Body of pancreas (tissue), 4 donors: ENCODE results near the gene SORCS2. TPM values are rescaled to one million over a fixed set of nuclear protein-coding genes. Genes with fewer than 3 reads are reported as not detected.

Source experiments
- ATAC-seq: fragments of 150-250 bp; one replicate; pipeline ENCODE4 v1.9.1; 2016
- DNase-seq, 4 donors: peaks; one replicate each; pipeline ENCODE4 v3.0.0-alpha.2; 2019
- H3K27ac ChIP-seq, 4 donors: fragments of 200-600 bp; sonication (generic); 1 replicate in 3 of 4; 2 replicates in 1 of 4; pipeline versions ENCODE4 v1.5.1 to v1.6.1; 2016 to 2019; ENCODE audit warnings: mild to moderate bottlenecking in 1 of 4, mixed read lengths in 1 of 4, moderate library complexity in 1 of 4
- H3K27me3 ChIP-seq, 2 donors: fragments of 200-600 bp; sonication (generic); one replicate each; pipeline ENCODE4 v1.6.0; 2016; ENCODE audit warnings: mild to moderate bottlenecking in 1 of 2
- H3K36me3 ChIP-seq, 2 donors: fragments of 200-600 bp; sonication (generic); replicated peaks in 1 of 2; 2 replicates each; pipeline ENCODE4 v1.5.1; 2016; ENCODE audit warnings: low read depth in 2 of 2; ENCODE audit not compliant: insufficient read depth in 1 of 2
- H3K4me1 ChIP-seq: fragments of 200-600 bp; sonication (generic); one replicate; pipeline ENCODE4 v1.6.0; 2016
- H3K4me3 ChIP-seq, 2 donors: fragments of 200-600 bp; sonication (generic); 1 replicate in 1 of 2; 2 replicates in 1 of 2; pipeline ENCODE4 v1.5.1; 2016 to 2019
- H3K9me3 ChIP-seq, 3 donors: fragments of 200-600 bp; sonication (generic); 1 replicate in 2 of 3; 2 replicates in 1 of 3; pipeline ENCODE4 v1.5.1; 2016
- CTCF ChIP-seq, 7 experiments: fragments of 450-650 bp in 4 of 7; fragments of 200-600 bp in 3 of 7; sonication (generic) in 3 of 7; IDR thresholded peaks; one replicate each; pipeline ENCODE4 v1.5.1; 2016 to 2019; ENCODE audit warnings: antibody characterized with exemption in 7 of 7
- POLR2A ChIP-seq, 3 donors: fragments of 450-650 bp; IDR thresholded peaks; one replicate each; pipeline ENCODE4 v1.6.1; 2016; ENCODE audit warnings: antibody characterized with exemption in 3 of 3, mild to moderate bottlenecking in 2 of 3
- WGBS, 2 donors: methylation state at CpG; one replicate each; pipeline ENCODE4 v1.1.5; 2017; 5-methylcytosine and 5-hydroxymethylcytosine counted together
- intact Hi-C: fragments of 100-400 bp; cut with DNase I; formaldehyde crosslinking; loops from one replicate; pipeline ENCODE4 v1.15.1; 2023
- total RNA-seq, 2 donors: library from RNA; depleted of rRNA; stranded (reverse); fragments of >200 nt; gene quantifications; one replicate each; pipeline ENCODE4 v1.1.0, GENCODE V29; 2016

The SORCS2 gene
- total RNA-seq, 2 donors from 2014 or later: 0.26 to 0.33 TPM

GRCh38 chr4:7512428-7512827 lies 320.1 kb downstream of the SORCS2 start:
- DNase-seq (no peak), ATAC-seq (no peak)
- no peaks in the 10 kb centered on the region for H3K9me3 ChIP-seq
- H3K4me3 ChIP-seq: no peak overlapping the region
- TF ChIP-seq POLR2A (IDR thresholded peaks at IDR 0.05) (no peak), CTCF (IDR thresholded peaks at IDR 0.05) (no peak)
- WGBS, 2 donors: 47 to 60% methylated on average over 5 of the region's 5 CpGs
- peaks cover 0 to 6% of the 10 kb centered on the region in 2 donors for H3K27me3 ChIP-seq
- no peak overlapping the region for H3K27ac ChIP-seq
- H3K4me1 ChIP-seq: no peaks in the 10 kb centered on the region
- no peaks in the 10 kb centered on the region for H3K36me3 ChIP-seq
- intact Hi-C loops: no loop called here

DNA sequence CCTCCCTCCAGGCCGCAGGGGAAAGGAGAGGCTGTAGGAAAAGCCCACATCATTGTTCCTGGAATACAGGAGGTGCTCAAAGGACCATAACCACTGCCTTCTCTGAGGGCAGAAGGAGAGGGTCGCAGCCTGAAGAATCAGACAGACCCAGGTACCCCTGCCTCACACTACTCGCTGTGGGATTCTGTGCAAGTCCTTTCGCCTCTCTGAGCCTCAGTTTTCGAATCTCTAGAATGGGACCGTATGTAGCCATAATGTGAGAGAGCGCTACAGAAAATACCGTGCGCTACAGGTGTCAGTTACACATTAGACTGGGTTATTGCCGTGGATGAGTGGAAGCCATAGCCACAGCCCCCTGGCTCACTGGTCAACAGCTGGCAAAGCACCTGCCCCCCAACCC lies 320.6 kb downstream of the SORCS2 start:
- TF ChIP-seq CTCF (IDR thresholded peaks at IDR 0.05) (no peak), POLR2A (IDR thresholded peaks at IDR 0.05) (no peak)
- no peak for ATAC-seq
- Histone ChIP-seq H3K36me3 (no peaks in the 10 kb centered on the region), H3K27ac (no peak overlapping the region), H3K4me1 (no peaks in the 10 kb centered on the region), H3K27me3 (peaks cover 0 to 6% of the 10 kb centered on the region in 2 donors), H3K9me3 (no peaks in the 10 kb centered on the region), H3K4me3 (no peak overlapping the region)
- WGBS, 2 donors: 68 to 78% methylated on average over 10 of the region's 10 CpGs
- intact Hi-C loops: no loop called here
- DNase-seq: no peak

- Histone ChIP-seq H3K36me3 (no peaks in the 10 kb centered on the region), H3K27me3 (peaks cover 0 to 3% of the 10 kb centered on the region in 2 donors), H3K27ac (no peak overlapping the region), H3K9me3 (no peaks in the 10 kb centered on the region), H3K4me3 (no peak overlapping the region), H3K4me1 (no peaks in the 10 kb centered on the region)
- TF ChIP-seq POLR2A (IDR thresholded peaks at IDR 0.05) (no peak), CTCF (IDR thresholded peaks at IDR 0.05) (no peak)
- 71 to 81% methylated on average over 10 to 12 of the region's 12 CpGs for WGBS, 2 donors
- intact Hi-C loops: no loop called here
- no peak for ATAC-seq
- no peak for DNase-seq
These were observed 321.3 kb downstream of the SORCS2 start for GRCh38 chr4:7513671-7514070.

DNA sequence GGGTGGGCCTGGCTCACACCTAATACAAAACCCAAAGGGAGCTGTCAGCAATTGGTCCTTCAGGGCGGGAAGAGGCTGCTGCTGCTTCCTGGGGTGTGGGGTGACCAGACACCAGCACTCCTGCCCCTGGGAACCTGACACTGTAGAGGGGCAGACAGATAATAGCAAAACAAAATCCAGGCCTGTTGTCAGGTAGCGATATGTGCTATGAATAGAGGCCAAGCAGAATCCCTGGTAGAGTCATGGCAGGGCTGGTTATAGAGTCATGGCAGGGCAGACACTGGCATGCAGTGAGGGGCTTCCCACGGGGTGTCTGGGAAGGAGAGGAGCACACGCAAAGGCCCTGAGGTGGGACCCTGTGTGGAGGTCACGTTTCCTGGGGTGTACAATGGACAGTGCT lies 321.9 kb downstream of the SORCS2 start:
- H3K36me3 ChIP-seq: no peaks in the 10 kb centered on the region
- ATAC-seq: no peak
- H3K4me3 ChIP-seq: no peak overlapping the region
- H3K9me3 ChIP-seq: no peaks in the 10 kb centered on the region
- intact Hi-C loops: no loop called here
- no peak for DNase-seq
- H3K4me1 ChIP-seq: no peaks in the 10 kb centered on the region
- no peak overlapping the region for H3K27ac ChIP-seq
- TF ChIP-seq CTCF (IDR thresholded peaks at IDR 0.05) (no peak), POLR2A (IDR thresholded peaks at IDR 0.05) (no peak)
- H3K27me3 ChIP-seq: no peaks in the 10 kb centered on the region
- WGBS, 2 donors: 74 to 87% methylated on average over 5 of the region's 5 CpGs

- Histone ChIP-seq H3K9me3 (no peaks in the 10 kb centered on the region), H3K36me3 (no peaks in the 10 kb centered on the region), H3K27me3 (no peaks in the 10 kb centered on the region), H3K27ac (no peak overlapping the region), H3K4me3 (no peak overlapping the region), H3K4me1 (no peaks in the 10 kb centered on the region)
- ATAC-seq (no peak), DNase-seq (no peak)
- TF ChIP-seq CTCF (IDR thresholded peaks at IDR 0.05) (no peak), POLR2A (IDR thresholded peaks at IDR 0.05) (no peak)
- intact Hi-C loops: no loop called here
- WGBS, 2 donors: 74% methylated on average over 4 of the region's 4 CpGs; no CpG with 5 or more reads in 1 of the 2 donors
These were observed 322.5 kb downstream of the SORCS2 start for GRCh38 chr4:7514789-7515188.
